Esophagus (tissue), 2 donors: ENCODE results near the gene GALNT4. TPM values are rescaled to one million over a fixed set of nuclear protein-coding genes. Genes with fewer than 3 reads are reported as not detected.

ENCODE experiments used
- H3K27ac ChIP-seq, 2 donors: one replicate each; pipeline ENCODE4 v1.5.1; 2013; ENCODE audit warnings: low read depth in 2 of 2, mild to moderate bottlenecking in 2 of 2, inconsistent platforms in 1 of 2, low read length in 1 of 2, moderate library complexity in 1 of 2
- H3K27me3 ChIP-seq, 2 donors: one replicate each; pipeline ENCODE4 v1.6.1; 2013; ENCODE audit warnings: low read length in 2 of 2, control low read depth in 1 of 2, mild to moderate bottlenecking in 1 of 2; ENCODE audit not compliant: insufficient read depth in 2 of 2, control insufficient read depth in 1 of 2
- H3K36me3 ChIP-seq, 2 donors: one replicate each; pipeline ENCODE4 v1.6.1; 2013; ENCODE audit warnings: low read length in 1 of 2; ENCODE audit not compliant: control insufficient read depth in 2 of 2, insufficient read depth in 2 of 2
- H3K4me1 ChIP-seq, 2 donors: one replicate each; pipeline ENCODE4 v1.6.1; 2013; ENCODE audit warnings: low read length in 1 of 2; ENCODE audit not compliant: control insufficient read depth in 2 of 2, insufficient read depth in 2 of 2
- H3K4me3 ChIP-seq, 2 donors: one replicate each; pipeline ENCODE4 v1.5.1; 2013; ENCODE audit warnings: low read length in 2 of 2, mild to moderate bottlenecking in 2 of 2, low read depth in 1 of 2, moderate library complexity in 1 of 2
- H3K9me3 ChIP-seq, 2 donors: one replicate each; pipeline ENCODE4 v1.6.1; 2013; ENCODE audit warnings: mild to moderate bottlenecking in 2 of 2, low read depth in 1 of 2, low read length in 1 of 2, moderate library complexity in 1 of 2; ENCODE audit not compliant: control insufficient read depth in 2 of 2, insufficient read depth in 1 of 2
- WGBS, 2 donors: extraction: QIAGEN DNeasy Blood & Tissue Kit; methylation state at CpG; one replicate each; pipeline ENCODE4 v1.1.7; 2013; 5-methylcytosine and 5-hydroxymethylcytosine counted together
- polyA plus RNA-seq, 2 donors: library from polyadenylated mRNA; stranded (reverse); fragments of 200-250 nt; gene quantifications; one replicate each; pipeline ENCODE4 v1.2.3, GENCODE V29; 2013
- donor health status: healthy with polysubstance abuse.
- donor health status: Bipolar disorder and iron deficiency.

Gene GALNT4
- polyA plus RNA-seq, 2 donors, result 1.3 to 1.4 TPM

GRCh38 chr12:89521364-89522223 is 3.0 kb downstream of the GALNT4 start:
- no peaks in the 10 kb centered on the region for H3K36me3 ChIP-seq
- H3K9me3 ChIP-seq, result no peaks in the 10 kb centered on the region
- H3K27ac ChIP-seq, result no peak overlapping the region
- H3K4me3 ChIP-seq, result no peak overlapping the region
- peaks cover 6 to 7% of the 10 kb centered on the region in 2 donors for H3K4me1 ChIP-seq
- WGBS, 2 donors, result 66 to 75% methylated on average over 7 of the region's 7 CpGs
- no peaks in the 10 kb centered on the region for H3K27me3 ChIP-seq

GRCh38 chr12:89517720-89518119 is 6.9 kb downstream of the GALNT4 start:
- H3K9me3 ChIP-seq, result no peaks in the 10 kb centered on the region
- no peaks in the 10 kb centered on the region for H3K36me3 ChIP-seq

GRCh38 chr12:89516633-89517032 is 8.0 kb downstream of the GALNT4 start:
- Histone ChIP-seq H3K4me1 (peaks cover 0 to 2% of the 10 kb centered on the region in 2 donors), H3K36me3 (no peaks in the 10 kb centered on the region)
- WGBS, 2 donors, result 79 to 86% methylated on average over 4 of the region's 4 CpGs

More at GRCh38 chr12:89517720-89518119, 6.9 kb downstream of the GALNT4 start:
- Histone ChIP-seq H3K27me3 (no peaks in the 10 kb centered on the region), H3K27ac (no peak overlapping the region), H3K4me1 (peaks cover 0 to 2% of the 10 kb centered on the region in 2 donors), H3K4me3 (no peak overlapping the region)
- 62 to 82% methylated on average over 3 of the region's 3 CpGs for WGBS, 2 donors

GRCh38 chr12:89514751-89515150 is 9.8 kb downstream of the GALNT4 start:
- Histone ChIP-seq H3K27me3 (no peaks in the 10 kb centered on the region), H3K4me3 (no peak overlapping the region), H3K36me3 (no peaks in the 10 kb centered on the region), H3K4me1 (peaks cover 0 to 2% of the 10 kb centered on the region in 2 donors), H3K27ac (no peak overlapping the region), H3K9me3 (no peaks in the 10 kb centered on the region)
- 86 to 91% methylated on average over 1 of the region's 1 CpG for WGBS, 2 donors

More at GRCh38 chr12:89516633-89517032, 8.0 kb downstream of the GALNT4 start:
- Histone ChIP-seq H3K4me3 (no peak overlapping the region), H3K27me3 (no peaks in the 10 kb centered on the region), H3K9me3 (no peaks in the 10 kb centered on the region), H3K27ac (no peak overlapping the region)

- Histone ChIP-seq H3K27ac (no peak overlapping the region), H3K4me1 (peaks cover 0 to 2% of the 10 kb centered on the region in 2 donors), H3K36me3 (no peaks in the 10 kb centered on the region), H3K27me3 (no peaks in the 10 kb centered on the region), H3K4me3 (no peak overlapping the region), H3K9me3 (no peaks in the 10 kb centered on the region)
- WGBS, 2 donors, result 94 to 95% methylated on average over 4 of the region's 4 CpGs
These were observed 11.1 kb downstream of the GALNT4 start for GRCh38 chr12:89513544-89513943.

- Histone ChIP-seq H3K36me3 (no peaks in the 10 kb centered on the region), H3K4me3 (no peak overlapping the region), H3K27me3 (no peaks in the 10 kb centered on the region), H3K9me3 (no peaks in the 10 kb centered on the region), H3K27ac (no peak overlapping the region), H3K4me1 (no peaks in the 10 kb centered on the region)
- 63 to 67% methylated on average over 9 of the region's 9 CpGs for WGBS, 2 donors
These were observed 17.4 kb downstream of the GALNT4 start for GRCh38 chr12:89507015-89507824.

GRCh38 chr12:89506050-89506449 is 18.5 kb downstream of the GALNT4 start:
- Histone ChIP-seq H3K4me3 (no peak overlapping the region), H3K27ac (no peak overlapping the region), H3K27me3 (no peaks in the 10 kb centered on the region), H3K9me3 (no peaks in the 10 kb centered on the region), H3K36me3 (no peaks in the 10 kb centered on the region), H3K4me1 (no peaks in the 10 kb centered on the region)
- WGBS, 2 donors, result 17 to 65% methylated on average over 1 of the region's 1 CpG

GRCh38 chr12:89504560-89505346 is 19.8 kb downstream of the GALNT4 start:
- 93 to 94% methylated on average over 6 of the region's 6 CpGs for WGBS, 2 donors
- Histone ChIP-seq H3K36me3 (no peaks in the 10 kb centered on the region), H3K27ac (no peak overlapping the region), H3K9me3 (no peaks in the 10 kb centered on the region), H3K4me3 (no peak overlapping the region), H3K4me1 (no peaks in the 10 kb centered on the region), H3K27me3 (no peaks in the 10 kb centered on the region)

GRCh38 chr12:89501793-89502192 is 22.8 kb downstream of the GALNT4 start:
- H3K36me3 ChIP-seq, result no peaks in the 10 kb centered on the region
- no peaks in the 10 kb centered on the region for H3K4me1 ChIP-seq
- no peak overlapping the region for H3K27ac ChIP-seq
- H3K27me3 ChIP-seq, result no peaks in the 10 kb centered on the region
- H3K9me3 ChIP-seq, result no peaks in the 10 kb centered on the region
- no peak overlapping the region for H3K4me3 ChIP-seq
